ENCODE data around the gene TRERF1.
"Not testable (repeated sequence)": the region's sequence is repeated elsewhere in the genome, so short reads cannot be mapped to it uniquely, and the experiment has no call there.

TRERF1 gene

DNA sequence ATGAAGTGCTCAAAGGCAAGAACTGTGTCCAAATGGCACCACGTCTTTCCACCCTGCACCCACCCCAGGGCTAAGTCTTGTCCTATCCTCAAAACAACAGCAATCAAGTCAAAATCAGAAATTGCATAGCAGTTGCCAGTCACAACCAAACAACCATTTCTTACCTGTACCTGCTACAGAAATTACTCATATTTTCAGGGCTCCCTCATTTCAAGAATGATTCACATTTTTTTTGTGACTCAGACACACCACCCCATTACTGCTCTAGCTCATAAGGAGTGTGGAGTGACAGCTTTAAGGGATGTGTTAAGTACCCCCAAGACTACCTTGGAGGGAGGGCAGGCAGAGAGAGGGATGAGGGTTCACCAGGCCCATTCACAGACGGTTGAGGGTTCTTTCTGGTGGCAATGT, 111.7 kb downstream of the TRERF1 start:
- DNase-seq (ENCODE audit: low read depth in 3 of 3, low spot score in 1 of 3) = no peak

- no peak for DNase-seq (ENCODE audit: low read depth in 3 of 3, low spot score in 1 of 3)
Observed at GRCh38 chr6:42338744-42339222, 112.9 kb downstream of the TRERF1 start.

GRCh38 chr6:42337985-42338743, 113.6 kb downstream of the TRERF1 start:
- no peak for DNase-seq (ENCODE audit: low read depth in 3 of 3, low spot score in 1 of 3)

DNA sequence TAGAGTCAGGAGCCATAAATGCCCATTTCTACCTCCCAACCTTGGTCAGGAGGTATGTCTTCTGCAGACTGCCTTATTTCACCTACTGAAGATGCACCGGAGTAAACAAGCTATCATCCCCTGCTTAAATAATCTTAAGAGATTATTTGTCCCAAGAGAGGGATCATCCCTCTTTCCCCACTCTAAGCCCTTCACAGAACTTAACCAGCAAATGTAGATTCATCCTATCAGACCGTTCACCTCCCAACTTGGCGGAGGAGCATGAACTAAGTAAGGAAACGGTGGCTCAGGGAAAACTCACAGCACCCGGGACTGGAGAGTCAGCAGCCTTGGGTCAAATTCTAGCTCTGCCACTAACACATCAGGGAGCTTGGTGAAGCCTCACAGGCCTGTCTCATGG, 115.3 kb downstream of the TRERF1 start:
- no peak for DNase-seq (ENCODE audit: low read depth in 3 of 3, low spot score in 1 of 3)

DNA sequence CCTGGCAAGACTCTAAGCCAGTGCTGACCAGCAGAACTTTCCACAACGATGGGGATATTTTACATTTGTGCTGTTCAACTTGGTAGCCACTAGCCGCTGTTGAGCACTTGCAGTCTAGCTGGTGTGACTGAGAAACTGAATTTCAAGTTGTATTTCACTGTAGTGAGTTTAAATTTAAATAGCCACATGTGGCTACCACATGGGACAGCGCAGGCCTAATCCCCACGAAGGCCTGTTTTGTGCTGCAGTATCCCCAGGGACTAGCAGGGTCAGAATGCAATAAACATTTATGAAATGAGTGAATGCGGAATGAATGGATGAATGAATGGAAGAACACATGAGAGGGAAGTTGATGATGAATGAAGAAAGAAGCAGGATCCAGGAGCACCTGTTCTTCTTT, 115.8 kb downstream of the TRERF1 start:
- DNase-seq (ENCODE audit: low read depth in 3 of 3, low spot score in 1 of 3) = no peak

DNA sequence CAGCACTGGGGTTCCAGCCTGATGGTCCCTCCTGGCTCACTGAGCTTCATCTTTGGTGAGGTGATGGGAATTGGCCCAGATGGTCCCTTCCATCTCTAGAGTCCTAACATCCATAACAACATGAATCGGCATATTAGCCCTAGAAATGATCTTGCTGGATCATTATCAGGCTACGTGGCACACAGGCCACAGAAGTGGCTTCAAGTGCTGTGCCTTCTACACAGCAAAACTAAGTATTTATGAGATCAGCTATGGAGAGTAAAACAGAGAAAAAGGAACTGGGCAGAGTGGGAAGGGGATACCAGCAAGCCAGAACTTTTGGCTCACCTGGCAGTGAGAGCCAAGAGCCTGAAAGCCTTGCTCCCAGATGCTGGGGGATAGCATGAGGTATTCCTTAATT, 116.9 kb downstream of the TRERF1 start:
- DNase-seq (ENCODE audit: low read depth in 3 of 3, low spot score in 1 of 3) = no peak

DNA sequence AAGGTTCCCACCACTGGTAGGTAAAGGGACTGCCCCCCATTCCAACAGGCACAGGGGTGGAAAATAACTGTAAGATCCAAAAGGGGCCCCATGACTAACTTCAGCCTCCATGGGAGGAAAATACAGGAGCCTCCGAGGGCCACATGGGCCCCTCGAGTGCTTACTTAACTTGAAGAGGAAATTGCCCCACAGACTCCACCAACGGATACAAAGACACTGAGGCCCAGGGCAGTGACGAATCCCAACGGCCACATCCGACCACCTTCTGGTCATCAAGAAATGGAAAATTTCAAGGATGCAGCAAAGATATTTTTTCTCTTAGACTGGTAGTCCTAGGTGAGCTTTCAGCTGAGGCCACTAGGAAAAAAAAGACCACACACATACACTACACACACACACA, 118.1 kb downstream of the TRERF1 start:
- no peak for DNase-seq (ENCODE audit: low read depth in 3 of 3, low spot score in 1 of 3)

GRCh38 chr6:42332916-42333315, 118.8 kb downstream of the TRERF1 start:
- DNase-seq (ENCODE audit: low read depth in 3 of 3, low spot score in 1 of 3) = no peak

GRCh38 chr6:42331019-42331418, 120.7 kb downstream of the TRERF1 start:
- no peak for DNase-seq (ENCODE audit: low read depth in 3 of 3, low spot score in 1 of 3)

DNA sequence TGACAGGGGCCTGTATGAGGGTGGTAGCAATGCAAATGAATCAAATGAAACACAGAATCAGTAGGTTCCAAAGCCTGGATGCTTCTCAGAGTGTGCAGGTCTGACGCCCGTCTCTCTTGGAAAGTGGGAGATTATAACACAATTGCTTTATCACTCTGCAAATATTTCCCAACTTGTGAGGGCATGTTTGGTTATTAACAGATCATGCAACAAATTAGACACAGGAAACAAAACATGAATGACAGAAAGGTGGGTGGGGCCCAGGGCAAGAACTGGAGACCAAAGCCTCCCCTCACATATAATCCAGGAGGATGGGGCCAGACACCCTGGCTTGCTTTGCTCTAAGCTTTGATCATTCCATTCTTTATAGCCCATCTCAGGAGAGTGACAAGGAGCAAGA, 125.5 kb downstream of the TRERF1 start:
- DNase-seq (ENCODE audit: low read depth in 3 of 3, low spot score in 1 of 3) = no peak

GRCh38 chr6:42324656-42325324, 126.9 kb downstream of the TRERF1 start:
- DNase-seq (ENCODE audit: low read depth in 3 of 3, low spot score in 1 of 3) = not testable (repeated sequence)

DNA sequence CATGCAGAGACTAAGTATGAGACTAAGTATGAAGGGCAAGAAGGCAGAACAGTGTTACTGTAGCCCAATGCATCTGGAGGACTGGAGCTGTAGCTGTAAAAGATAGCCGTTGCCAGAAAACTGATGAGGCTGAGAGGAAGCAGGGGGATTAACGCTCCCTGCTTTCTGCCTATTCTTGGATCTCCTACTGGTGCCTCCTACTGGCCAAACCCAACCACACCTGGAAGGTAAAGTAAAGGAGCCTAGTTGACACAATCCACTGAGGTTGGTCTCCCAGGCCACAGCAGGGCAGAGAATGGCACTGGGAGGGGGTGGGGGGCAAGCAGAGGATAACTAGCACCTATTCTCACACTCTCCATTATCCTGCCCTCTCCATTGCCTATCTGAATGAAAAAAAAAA, 129.1 kb downstream of the TRERF1 start:
- DNase-seq (ENCODE audit: low read depth in 3 of 3, low spot score in 1 of 3) = no peak

DNA sequence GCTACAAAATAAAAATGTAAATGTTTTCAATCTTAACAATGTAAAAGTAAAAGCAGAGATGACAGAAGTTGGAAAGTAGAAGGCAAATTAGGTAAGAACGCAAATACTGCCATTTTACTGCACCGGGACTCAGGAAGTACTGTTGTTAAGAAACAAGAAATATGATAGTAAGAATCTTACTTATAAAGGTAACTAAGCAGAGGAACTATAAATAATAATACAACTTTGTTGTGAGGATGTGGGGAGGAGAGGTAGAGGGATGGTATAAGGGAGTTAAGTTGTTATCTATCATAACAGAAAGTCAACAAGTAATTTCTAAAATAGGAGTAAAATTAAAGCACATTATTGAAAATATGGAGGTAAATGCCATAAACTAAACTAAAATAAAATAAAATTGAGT, 129.8 kb downstream of the TRERF1 start:
- DNase-seq (ENCODE audit: low read depth in 3 of 3, low spot score in 1 of 3) = no peak

DNA sequence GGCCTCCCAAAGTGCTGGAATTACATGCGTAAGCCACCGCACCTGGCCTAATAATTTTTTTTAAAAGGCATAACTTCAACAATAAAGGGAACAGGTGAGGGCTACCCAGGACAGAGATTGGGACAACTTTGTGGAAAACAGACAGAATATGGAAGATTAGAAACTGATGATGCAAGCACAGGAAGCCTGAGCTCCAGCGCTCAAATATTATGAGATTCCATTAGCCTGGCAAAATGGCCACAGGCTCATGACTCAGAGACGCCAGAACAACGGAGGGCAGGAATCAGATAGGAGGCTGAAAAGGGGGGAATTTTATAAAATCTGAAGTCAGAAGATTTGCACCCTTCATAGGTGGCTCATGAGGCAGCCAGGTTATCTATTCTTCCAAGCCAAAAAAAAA, 131.0 kb downstream of the TRERF1 start:
- no peak for DNase-seq (ENCODE audit: low read depth in 3 of 3, low spot score in 1 of 3)

- DNase-seq (ENCODE audit: low read depth in 3 of 3, low spot score in 1 of 3) = no peak
Observed at GRCh38 chr6:42318480-42318879, 133.2 kb downstream of the TRERF1 start.

GRCh38 chr6:42316981-42317380, 134.7 kb downstream of the TRERF1 start:
- DNase-seq (ENCODE audit: low read depth in 3 of 3, low spot score in 1 of 3) = no peak

- DNase-seq (ENCODE audit: low read depth in 3 of 3, low spot score in 1 of 3) = no peak
Observed at GRCh38 chr6:42315991-42316970, 135.4 kb downstream of the TRERF1 start.

DNA sequence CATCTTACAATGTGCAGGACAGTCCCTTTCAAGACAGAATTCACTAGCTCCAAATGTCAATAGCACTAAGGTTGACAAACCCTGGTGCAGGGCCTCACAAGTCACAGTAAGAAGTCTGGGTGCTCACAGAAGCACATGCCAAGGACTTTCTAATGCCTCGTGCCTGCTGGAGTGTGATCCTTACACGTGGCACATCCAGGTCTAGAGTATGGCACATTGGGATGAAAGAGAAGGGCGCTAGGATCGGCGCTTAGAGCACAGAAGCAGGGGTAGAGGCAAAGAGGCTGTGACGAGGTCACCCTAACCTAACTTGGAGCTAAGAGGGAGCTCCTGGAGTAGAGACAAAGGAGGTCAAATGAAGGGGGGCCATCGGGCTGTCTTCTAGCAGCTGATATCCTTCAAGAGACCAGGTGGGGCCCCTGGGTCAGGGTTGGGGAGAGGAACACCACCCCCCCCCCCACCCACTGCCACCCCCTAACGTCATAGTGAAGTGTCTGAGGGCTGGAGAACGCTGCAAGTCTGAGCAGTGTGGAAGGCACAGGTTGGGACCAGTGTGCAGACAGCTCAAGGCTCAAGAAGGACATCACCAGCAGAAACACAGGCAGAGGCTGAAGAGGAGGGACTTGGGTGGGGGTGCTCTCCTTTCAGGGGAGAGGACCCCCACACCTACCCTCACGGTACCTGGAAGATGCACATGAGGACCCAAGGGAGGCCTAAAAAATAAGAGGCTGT, 136.3 kb downstream of the TRERF1 start:
- no peak for DNase-seq (ENCODE audit: low read depth in 3 of 3, low spot score in 1 of 3)

DNA sequence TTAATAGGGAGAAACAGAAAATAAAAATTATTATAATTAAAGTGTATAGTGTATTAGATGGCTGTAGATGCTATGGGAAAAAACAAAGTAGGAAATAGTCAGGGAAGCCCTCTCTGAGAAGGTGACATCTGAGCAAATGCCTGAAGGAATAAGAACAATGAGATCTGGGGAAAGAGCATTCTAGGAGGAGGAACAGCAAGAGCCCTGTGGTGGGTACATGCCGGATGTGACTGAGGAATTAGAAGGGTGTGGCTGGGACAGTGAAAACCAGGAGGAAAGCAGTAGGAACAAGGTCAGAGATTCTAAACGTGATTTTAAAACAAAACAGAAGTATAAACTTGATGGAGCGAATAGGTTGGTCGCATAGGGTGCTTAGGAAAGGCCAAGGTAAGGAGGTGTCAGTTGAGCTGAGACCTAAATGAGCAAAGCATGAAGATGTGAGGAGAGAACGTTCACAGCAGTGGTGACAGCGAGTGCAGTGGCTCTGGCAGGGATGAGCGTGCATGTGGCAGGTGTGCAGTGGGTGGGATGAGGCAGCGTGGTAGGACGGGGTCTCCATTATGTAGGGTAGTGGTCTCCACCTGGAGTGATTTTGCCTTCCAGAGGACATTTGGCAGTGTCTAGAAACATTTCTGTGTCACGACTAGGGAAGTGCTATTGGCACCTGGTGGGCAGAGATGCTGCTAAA, 137.0 kb downstream of the TRERF1 start:
- no peak for DNase-seq (ENCODE audit: low read depth in 3 of 3, low spot score in 1 of 3)

GRCh38 chr6:42313941-42314570, 137.7 kb downstream of the TRERF1 start:
- no peak for DNase-seq (ENCODE audit: low read depth in 3 of 3, low spot score in 1 of 3)

All from stimulated activated CD4-positive, alpha-beta T cell treated with anti-CD3 and anti-CD28 coated beads, TNF-alpha, amount 100 ng/mL, for 1 hour (primary cell).